Measurements from ENCODE around the gene TLNRD1. TPM values are rescaled to one million over a fixed set of nuclear protein-coding genes. Genes with fewer than 3 reads are reported as not detected.

TLNRD1 gene
- total RNA-seq, 1 donor = 13.4 TPM

DNA sequence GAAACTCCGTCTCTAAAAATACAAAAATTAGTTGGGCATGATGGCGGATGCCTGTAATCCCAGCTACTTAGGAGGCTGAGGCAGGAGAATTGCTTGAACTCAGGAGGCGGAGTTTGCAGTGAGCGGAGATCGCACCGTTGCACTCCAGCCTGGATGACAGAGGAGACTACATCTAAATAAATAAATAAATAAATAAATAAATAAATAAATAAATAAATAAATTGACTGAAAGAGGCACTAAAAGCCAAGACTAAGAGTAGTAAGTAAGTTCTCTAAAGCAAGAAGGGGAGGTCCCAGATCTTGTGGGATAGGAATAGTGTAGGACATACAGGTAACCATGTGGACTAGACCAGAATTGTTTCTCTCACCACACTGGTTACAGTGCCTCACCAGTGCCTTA is 40.0 kb downstream of the TLNRD1 start:
- no peak for DNase-seq (ENCODE audit: low read depth)
- TF ChIP-seq, protein P1, sequence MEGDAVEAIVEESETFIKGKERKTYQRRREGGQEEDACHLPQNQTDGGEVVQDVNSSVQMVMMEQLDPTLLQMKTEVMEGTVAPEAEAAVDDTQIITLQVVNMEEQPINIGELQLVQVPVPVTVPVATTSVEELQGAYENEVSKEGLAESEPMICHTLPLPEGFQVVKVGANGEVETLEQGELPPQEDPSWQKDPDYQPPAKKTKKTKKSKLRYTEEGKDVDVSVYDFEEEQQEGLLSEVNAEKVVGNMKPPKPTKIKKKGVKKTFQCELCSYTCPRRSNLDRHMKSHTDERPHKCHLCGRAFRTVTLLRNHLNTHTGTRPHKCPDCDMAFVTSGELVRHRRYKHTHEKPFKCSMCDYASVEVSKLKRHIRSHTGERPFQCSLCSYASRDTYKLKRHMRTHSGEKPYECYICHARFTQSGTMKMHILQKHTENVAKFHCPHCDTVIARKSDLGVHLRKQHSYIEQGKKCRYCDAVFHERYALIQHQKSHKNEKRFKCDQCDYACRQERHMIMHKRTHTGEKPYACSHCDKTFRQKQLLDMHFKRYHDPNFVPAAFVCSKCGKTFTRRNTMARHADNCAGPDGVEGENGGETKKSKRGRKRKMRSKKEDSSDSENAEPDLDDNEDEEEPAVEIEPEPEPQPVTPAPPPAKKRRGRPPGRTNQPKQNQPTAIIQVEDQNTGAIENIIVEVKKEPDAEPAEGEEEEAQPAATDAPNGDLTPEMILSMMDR (IDR thresholded peaks at IDR 0.05; ENCODE audit: insufficient read depth, low read depth, low read length) = no peak
- H3K4me3 ChIP-seq (ENCODE audit: low read depth, low read length) = no peak overlapping the region

DNA sequence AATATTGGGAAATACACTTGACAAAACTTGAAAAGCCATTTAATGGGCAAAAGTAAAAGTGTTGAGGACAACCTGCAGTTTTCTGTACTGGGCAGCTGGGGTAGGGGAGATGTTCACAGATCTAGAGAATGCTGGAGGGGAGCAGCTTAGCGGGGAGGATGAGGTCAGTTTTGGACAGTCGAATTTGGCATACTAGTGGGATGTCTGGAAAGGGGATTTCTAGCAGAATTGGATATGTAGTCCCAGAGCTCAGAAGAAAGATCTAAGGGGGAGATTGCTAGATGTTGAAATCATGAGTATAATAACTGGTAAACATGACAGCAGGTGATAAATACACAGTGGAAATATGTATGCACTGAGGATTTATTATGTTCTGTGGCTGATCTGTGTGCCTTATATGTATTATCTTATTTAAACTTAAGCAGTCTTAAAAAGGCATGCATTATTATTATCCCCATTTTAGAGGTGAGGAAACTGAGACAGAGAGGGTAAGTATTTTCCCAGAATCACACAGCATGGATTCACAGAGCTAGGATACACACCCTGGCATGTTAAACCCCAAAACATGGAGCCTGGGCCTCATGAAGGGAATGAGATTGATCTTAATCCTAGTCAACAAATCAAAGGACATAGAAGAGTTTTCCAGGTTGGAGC is 42.7 kb downstream of the TLNRD1 start:
- no peak overlapping the region for H3K4me3 ChIP-seq (ENCODE audit: low read depth, low read length)
- DNase-seq (ENCODE audit: low read depth) = no peak
- TF ChIP-seq, protein P1 (IDR thresholded peaks at IDR 0.05; ENCODE audit: insufficient read depth, low read depth, low read length) = no peak

DNA sequence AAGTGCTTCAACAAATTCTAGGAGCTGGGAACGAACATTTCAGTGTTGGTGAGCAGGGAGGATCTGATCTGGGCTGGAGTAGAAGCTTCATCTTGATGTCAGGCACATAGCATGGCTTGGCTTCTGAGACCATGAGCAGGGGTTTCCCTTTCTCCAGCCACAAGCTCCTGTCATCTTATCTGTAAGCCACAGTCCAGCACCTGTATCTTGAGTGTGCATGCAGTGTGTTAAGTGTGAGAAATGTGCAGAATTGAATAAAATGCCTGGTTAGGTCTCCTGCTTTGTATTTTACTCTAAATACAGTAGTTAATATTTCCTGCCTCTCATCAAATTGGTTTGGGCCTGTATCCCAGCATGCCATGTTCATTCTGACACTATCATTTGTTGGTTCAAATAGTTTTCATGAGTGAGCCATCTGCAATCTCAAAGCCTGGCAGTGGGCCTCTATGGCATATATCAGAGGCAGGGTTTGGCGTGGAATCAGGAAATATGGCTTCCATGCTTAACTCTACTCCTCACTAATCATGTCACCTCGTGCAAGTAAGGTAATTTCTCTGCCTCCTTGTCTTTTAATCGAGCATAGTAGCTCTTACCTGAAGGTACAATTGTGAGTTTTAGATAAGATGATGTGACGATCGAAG is 43.3 kb downstream of the TLNRD1 start:
- no peak for DNase-seq (ENCODE audit: low read depth)
- TF ChIP-seq, protein P1 (IDR thresholded peaks at IDR 0.05; ENCODE audit: insufficient read depth, low read depth, low read length) = no peak
- H3K4me3 ChIP-seq (ENCODE audit: low read depth, low read length) = no peak overlapping the region

DNA sequence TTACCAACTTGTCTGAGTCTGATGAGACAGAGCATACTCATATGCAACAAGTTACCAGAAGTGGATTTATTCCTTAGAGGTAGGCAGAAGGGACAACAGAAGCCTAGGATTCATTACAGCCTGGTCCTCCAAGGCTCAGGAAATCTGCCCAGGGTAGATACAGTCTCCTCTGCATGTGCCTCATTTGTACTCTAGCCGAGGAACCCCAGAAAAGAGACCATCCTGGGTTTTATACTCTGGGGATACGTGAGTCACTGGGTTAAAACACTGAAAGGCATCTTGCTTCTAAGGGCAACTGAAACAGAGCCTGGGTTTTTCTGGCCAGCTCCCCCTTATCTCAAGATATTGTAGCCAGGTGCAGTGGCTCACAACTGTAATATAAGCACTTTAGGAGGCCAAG is 45.6 kb downstream of the TLNRD1 start:
- no peak overlapping the region for H3K4me3 ChIP-seq (ENCODE audit: low read depth, low read length)
- TF ChIP-seq, protein P1 (IDR thresholded peaks at IDR 0.05; ENCODE audit: insufficient read depth, low read depth, low read length) = no peak
- no peak for DNase-seq (ENCODE audit: low read depth)

DNA sequence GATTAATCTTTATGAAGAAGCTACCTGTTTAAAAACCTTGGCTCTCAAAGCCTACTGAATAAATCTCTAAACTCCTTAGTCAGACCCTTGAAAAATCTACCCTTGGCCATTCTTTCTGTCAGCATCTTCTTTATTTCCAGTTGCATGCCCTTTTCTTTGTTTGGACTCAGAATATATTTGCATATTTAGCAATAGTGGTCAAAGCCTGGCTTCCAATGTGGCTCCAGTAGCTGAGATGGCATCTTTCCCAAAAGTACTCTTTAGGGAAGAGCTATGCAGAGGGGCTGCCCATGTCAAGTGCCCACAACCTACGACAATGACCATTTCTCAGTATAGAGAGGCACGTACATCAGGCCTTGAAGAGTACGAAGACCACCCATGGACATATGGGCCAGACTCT is 47.2 kb downstream of the TLNRD1 start:
- DNase-seq (ENCODE audit: low read depth) = no peak
- H3K4me3 ChIP-seq (ENCODE audit: low read depth, low read length) = no peak overlapping the region
- TF ChIP-seq, protein P1 (IDR thresholded peaks at IDR 0.05; ENCODE audit: insufficient read depth, low read depth, low read length) = no peak

DNA sequence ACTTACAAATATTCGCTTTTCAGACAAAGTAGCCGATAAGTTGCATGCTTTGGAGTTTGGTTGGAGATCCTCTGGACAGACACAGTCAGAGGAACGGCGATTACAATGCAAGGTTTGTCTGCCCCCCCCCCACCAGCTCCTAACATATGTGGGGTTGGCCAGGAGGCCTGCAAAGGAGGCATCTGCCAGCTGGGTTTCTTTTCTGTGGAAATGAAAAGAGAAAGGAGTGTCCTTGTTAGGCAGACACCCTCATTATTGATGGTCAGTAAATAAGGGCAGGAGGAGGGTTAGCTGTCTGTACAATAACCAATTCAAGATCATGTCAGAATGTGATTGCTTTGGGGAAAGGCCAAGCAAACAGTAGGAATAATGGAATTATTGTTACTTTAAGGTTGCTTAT is 49.1 kb downstream of the TLNRD1 start:
- no peak overlapping the region for H3K4me3 ChIP-seq (ENCODE audit: low read depth, low read length)
- DNase-seq (ENCODE audit: low read depth) = no peak
- TF ChIP-seq, protein P1 (IDR thresholded peaks at IDR 0.05; ENCODE audit: insufficient read depth, low read depth, low read length) = no peak

All from fibroblast of villous mesenchyme (primary cell).